ENCODE data around the gene DVL1. TPM values are rescaled to one million over a fixed set of nuclear protein-coding genes. Genes with fewer than 3 reads are reported as not detected.

DVL1 gene
- total and polyA plus RNA-seq, 2 of the 13 experiments (the other 11 are each of a cell fraction or from before 2014, with no cell fraction given) = 30.8 to 60.4 TPM

DNA sequence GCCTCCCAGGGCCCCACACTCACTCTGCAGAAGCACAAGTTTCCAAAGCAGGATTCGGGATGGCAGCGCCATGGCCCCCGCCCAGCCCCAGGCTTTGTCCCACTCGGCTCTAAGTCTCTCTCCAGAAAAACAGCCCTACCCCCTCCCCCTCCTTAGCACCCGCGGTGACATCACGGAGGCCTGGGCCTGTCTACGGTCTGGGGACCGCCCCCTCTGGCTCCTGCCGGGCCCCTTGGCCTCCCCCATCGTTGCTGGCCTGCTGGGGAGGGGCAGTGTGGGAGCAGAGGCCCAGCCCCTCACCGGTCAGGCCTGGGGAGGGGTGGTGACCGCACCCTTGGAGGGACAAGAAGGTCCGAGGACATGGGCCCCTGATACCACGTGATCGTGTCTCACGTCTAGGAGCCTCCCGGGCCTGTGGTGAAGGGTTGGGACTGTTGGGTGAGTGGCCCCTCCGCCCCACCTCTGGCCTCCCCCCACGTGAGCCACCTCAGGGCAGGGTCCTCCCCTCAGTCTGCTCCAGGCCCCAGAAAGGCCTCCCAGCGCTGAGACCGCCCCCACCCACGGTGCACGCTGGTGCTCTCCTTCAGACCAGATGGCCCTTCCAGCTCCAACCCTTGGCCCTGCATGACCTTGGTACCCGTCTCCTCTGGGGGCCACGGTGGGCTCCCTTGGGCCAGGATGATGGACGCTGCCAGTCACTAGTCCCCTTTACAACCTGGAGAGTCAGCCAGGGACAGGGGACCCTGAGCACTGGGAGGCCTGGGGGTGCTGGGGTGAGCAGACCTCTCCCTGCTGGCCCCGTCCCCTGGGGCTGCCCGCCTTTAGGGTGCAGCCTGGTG is 9.4 kb upstream of the DVL1 start, which contains the start of gene MXRA8 (continued):
- no peak for TF ChIP-seq ZNF207 (IDR thresholded peaks at IDR 0.05; ENCODE audit: borderline replicate concordance)
- TF ChIP-seq ATF7-NPFF (CRISPR knock-in tag; IDR thresholded peaks at IDR 0.05; ENCODE audit: low read depth) = no peak
- TF ChIP-seq, protein P1, sequence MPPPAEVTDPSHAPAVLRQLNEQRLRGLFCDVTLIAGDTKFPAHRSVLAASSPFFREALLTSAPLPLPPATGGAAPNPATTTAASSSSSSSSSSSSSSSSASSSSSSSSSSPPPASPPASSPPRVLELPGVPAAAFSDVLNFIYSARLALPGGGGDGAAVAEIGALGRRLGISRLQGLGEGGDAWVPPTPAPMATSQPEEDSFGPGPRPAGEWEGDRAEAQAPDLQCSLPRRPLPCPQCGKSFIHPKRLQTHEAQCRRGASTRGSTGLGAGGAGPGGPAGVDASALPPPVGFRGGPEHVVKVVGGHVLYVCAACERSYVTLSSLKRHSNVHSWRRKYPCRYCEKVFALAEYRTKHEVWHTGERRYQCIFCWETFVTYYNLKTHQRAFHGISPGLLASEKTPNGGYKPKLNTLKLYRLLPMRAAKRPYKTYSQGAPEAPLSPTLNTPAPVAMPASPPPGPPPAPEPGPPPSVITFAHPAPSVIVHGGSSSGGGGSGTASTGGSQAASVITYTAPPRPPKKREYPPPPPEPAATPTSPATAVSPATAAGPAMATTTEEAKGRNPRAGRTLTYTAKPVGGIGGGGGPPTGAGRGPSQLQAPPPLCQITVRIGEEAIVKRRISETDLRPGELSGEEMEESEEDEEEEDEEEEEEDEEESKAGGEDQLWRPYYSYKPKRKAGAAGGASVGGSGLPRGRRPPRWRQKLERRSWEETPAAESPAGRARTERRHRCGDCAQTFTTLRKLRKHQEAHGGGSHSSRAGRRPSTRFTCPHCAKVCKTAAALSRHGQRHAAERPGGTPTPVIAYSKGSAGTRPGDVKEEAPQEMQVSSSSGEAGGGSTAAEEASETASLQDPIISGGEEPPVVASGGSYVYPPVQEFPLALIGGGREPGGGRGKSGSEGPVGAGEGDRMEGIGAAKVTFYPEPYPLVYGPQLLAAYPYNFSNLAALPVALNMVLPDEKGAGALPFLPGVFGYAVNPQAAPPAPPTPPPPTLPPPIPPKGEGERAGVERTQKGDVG (CRISPR knock-in tag; IDR thresholded peaks at IDR 0.05; ENCODE audit: borderline replicate concordance) = no peak
- peak; percentile 45; the same call in 1 of the 2 replicates for TF ChIP-seq RXRA (CRISPR knock-in tag; IDR thresholded peaks at IDR 0.05)
- 0 out of 2 replicates have a peak, but pooled peaks have one; percentile 42 for TF ChIP-seq GATAD1 (CRISPR knock-in tag; IDR thresholded peaks at IDR 0.05)
- no peak for TF ChIP-seq THYN1 (CRISPR knock-in tag; IDR thresholded peaks at IDR 0.05; ENCODE audit: borderline replicate concordance, low read depth)
- TF ChIP-seq ZNF644 (CRISPR knock-in tag; IDR thresholded peaks at IDR 0.05; ENCODE audit: low read depth) = no peak
- TF ChIP-seq ZNF232 (CRISPR knock-in tag; IDR thresholded peaks at IDR 0.05; ENCODE audit: borderline replicate concordance) = no peak
- TF ChIP-seq LCORL (IDR thresholded peaks at IDR 0.05) = no peak
- TF ChIP-seq LCORL (CRISPR knock-in tag; IDR thresholded peaks at IDR 0.05) = peak; percentile 81; the same call in 1 of the 2 replicates
- peak; percentile 51; the same call in 1 of the 2 replicates for TF ChIP-seq CBFB (CRISPR knock-in tag; IDR thresholded peaks at IDR 0.05)
- TF ChIP-seq, protein P2, sequence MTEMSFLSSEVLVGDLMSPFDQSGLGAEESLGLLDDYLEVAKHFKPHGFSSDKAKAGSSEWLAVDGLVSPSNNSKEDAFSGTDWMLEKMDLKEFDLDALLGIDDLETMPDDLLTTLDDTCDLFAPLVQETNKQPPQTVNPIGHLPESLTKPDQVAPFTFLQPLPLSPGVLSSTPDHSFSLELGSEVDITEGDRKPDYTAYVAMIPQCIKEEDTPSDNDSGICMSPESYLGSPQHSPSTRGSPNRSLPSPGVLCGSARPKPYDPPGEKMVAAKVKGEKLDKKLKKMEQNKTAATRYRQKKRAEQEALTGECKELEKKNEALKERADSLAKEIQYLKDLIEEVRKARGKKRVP (CRISPR knock-in tag; IDR thresholded peaks at IDR 0.05) = no peak
- TF ChIP-seq ZNF546 (CRISPR knock-in tag; conservative IDR thresholded peaks at IDR 0.05) = no peak
- TF ChIP-seq, protein P3, sequence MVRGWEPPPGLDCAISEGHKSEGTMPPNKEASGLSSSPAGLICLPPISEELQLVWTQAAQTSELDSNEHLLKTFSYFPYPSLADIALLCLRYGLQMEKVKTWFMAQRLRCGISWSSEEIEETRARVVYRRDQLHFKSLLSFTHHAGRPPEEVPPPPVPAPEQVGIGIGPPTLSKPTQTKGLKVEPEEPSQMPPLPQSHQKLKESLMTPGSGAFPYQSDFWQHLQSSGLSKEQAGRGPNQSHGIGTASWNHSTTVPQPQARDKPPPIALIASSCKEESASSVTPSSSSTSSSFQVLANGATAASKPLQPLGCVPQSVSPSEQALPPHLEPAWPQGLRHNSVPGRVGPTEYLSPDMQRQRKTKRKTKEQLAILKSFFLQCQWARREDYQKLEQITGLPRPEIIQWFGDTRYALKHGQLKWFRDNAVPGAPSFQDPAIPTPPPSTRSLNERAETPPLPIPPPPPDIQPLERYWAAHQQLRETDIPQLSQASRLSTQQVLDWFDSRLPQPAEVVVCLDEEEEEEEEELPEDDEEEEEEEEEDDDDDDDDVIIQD (CRISPR knock-in tag; IDR thresholded peaks at IDR 0.05; ENCODE audit: low read depth) = 0 out of 2 replicates have a peak, but pooled peaks have one; percentile 10
- peak; percentile 18; the same call in 1 of the 2 replicates for TF ChIP-seq ZNF460 (CRISPR knock-in tag; IDR thresholded peaks at IDR 0.05; ENCODE audit: borderline replicate concordance)
- 0 out of 2 replicates have a peak, but pooled peaks have one; percentile 33 for TF ChIP-seq HIVEP1 (CRISPR knock-in tag; IDR thresholded peaks at IDR 0.05)
- TF ChIP-seq STAT5B (CRISPR knock-in tag; IDR thresholded peaks at IDR 0.05) = no peak
- TF ChIP-seq ZNF230 (CRISPR knock-in tag; IDR thresholded peaks at IDR 0.05) = no peak
- TF ChIP-seq, protein P4, sequence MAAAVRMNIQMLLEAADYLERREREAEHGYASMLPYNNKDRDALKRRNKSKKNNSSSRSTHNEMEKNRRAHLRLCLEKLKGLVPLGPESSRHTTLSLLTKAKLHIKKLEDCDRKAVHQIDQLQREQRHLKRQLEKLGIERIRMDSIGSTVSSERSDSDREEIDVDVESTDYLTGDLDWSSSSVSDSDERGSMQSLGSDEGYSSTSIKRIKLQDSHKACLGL (CRISPR knock-in tag; IDR thresholded peaks at IDR 0.05) = peak; percentile 54; the same call in 1 of the 2 replicates
- TF ChIP-seq, protein P5, sequence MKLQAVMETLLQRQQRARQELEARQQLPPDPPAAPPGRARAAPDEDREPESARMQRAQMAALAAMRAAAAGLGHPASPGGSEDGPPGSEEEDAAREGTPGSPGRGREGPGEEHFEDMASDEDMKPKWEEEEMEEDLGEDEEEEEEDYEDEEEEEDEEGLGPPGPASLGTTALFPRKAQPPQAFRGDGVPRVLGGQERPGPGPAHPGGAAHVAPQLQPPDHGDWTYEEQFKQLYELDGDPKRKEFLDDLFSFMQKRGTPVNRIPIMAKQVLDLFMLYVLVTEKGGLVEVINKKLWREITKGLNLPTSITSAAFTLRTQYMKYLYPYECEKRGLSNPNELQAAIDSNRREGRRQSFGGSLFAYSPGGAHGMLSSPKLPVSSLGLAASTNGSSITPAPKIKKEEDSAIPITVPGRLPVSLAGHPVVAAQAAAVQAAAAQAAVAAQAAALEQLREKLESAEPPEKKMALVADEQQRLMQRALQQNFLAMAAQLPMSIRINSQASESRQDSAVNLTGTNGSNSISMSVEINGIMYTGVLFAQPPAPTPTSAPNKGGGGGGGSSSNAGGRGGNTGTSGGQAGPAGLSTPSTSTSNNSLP (IDR thresholded peaks at IDR 0.05; ENCODE audit: low read depth, low read length) = no peak
- TF ChIP-seq SOX13 (IDR thresholded peaks at IDR 0.05) = no peak
- TF ChIP-seq SOX13 (CRISPR knock-in tag; conservative IDR thresholded peaks at IDR 0.05 in 1 of 2, IDR thresholded peaks at IDR 0.05 in 1 of 2) = peak in 1 of 2 experiments; percentile 43; a peak in 2 of 4 replicates

Measured in HepG2 (cell line).